GM10248 (cell line): ENCODE results near the gene ARID5A.
A peak's percentile ranks its signal among the peaks of the same experiment; 100 is the strongest.

Source experiments
- CTCF ChIA-PET: fragments of 300-600 bp; sonication (Branson Sonifier 250); formaldehyde crosslinking; extraction: SDS; loops from one replicate; lab custom pipeline; 2021; ENCODE audit warnings: antibody characterized with exemption; lab: Yijun Ruan, JAX
- POLR2A ChIA-PET: fragments of 350-650 bp; sonication (Branson Sonifier 250); formaldehyde crosslinking; extraction: SDS; loops from one replicate; lab custom pipeline; 2020; ENCODE audit warnings: antibody characterized with exemption; lab: Yijun Ruan, JAX
- DNase-seq: peaks from one replicate; pipeline ENCODE4 v3.0.0; 2012; ENCODE audit errors: extremely low spot score
- CTCF ChIP-seq: IDR thresholded peaks from 2 replicates; pipeline ENCODE4 v1.5.1; 2012; ENCODE audit warnings: mild to moderate bottlenecking, low read depth; ENCODE audit errors: extremely low read depth, missing control alignments, control extremely low read depth

ARID5A gene

GRCh38 chr2:96536445-96537065 lies at the start of gene ARID5A:
Gene ARID5A, plus strand, starts transcription at chr2:96536752. Its CDS starts 75 bp downstream, at chr2:96536827.
- TF ChIP-seq CTCF = no peak
- CTCF ChIA-PET = interaction anchor here (1.7 to 26.6 kb wide), 4 partner anchors 8 to 24 kb away, joined by 4 to 349 read pairs (median 75); partner anchors contain the start of gene NEURL3
- POLR2A ChIA-PET = interaction anchor here (1.1 to 1.5 kb wide), 2 partner anchors 8 to 18 kb away, joined by 3 to 4 read pairs; no protein-coding TSS in a partner anchor
- peak; percentile 93 for DNase-seq

GRCh38 chr2:96489261-96489660 lies 47.3 kb upstream of the ARID5A start:
- ChIA-PET CTCF (interaction anchor here (0.7 to 2.2 kb wide), 6 partner anchors 12 to 168 kb away, joined by 3 to 15 read pairs (median 4); no protein-coding TSS in a partner anchor), POLR2A (no interaction called here)
- DNase-seq = no peak
- TF ChIP-seq CTCF = no peak

- ChIA-PET CTCF (interaction anchor here (0.7 to 1.6 kb wide), 2 partner anchors 19 to 168 kb away, joined by 3 to 15 read pairs; no protein-coding TSS in a partner anchor), POLR2A (no interaction called here)
- TF ChIP-seq CTCF = no peak
- DNase-seq = no peak
Measured at GRCh38 chr2:96489663-96490062, 46.9 kb upstream of the ARID5A start.

GRCh38 chr2:96491860-96492497 lies 44.6 kb upstream of the ARID5A start:
- TF ChIP-seq CTCF = no peak
- DNase-seq = no peak
- CTCF ChIA-PET = interaction anchor here (1.4 to 8.9 kb wide), 3 partner anchors 8 to 16 kb away, joined by 4 to 103 read pairs (median 6); partner anchors contain the start of gene NEURL3
- POLR2A ChIA-PET = no interaction called here

- DNase-seq = no peak
- POLR2A ChIA-PET = interaction anchor here (0.8 kb wide), 1 partner anchor 485 kb away, joined by 3 read pairs; no protein-coding TSS in a partner anchor
- TF ChIP-seq CTCF = no peak
- CTCF ChIA-PET = interaction anchor here (0.9 to 8.9 kb wide), 3 partner anchors 14 to 380 kb away, joined by 5 to 103 read pairs (median 6); partner anchors contain the start of gene NEURL3
Measured at GRCh38 chr2:96493072-96493471, 43.5 kb upstream of the ARID5A start.

- POLR2A ChIA-PET = no interaction called here
- CTCF ChIA-PET = interaction anchor here (1.5 to 8.9 kb wide), 3 partner anchors 13 to 87 kb away, joined by 4 to 103 read pairs (median 10); partner anchors contain the start of gene NEURL3
- DNase-seq = no peak
- TF ChIP-seq CTCF = no peak
Measured at GRCh38 chr2:96494188-96494587, 42.4 kb upstream of the ARID5A start.
